ENCODE data around the gene KASH5. TPM values are rescaled to one million over a fixed set of nuclear protein-coding genes. Genes with fewer than 3 reads are reported as not detected.

KASH5 gene
- total and polyA plus RNA-seq, 4 donors = not detected

DNA sequence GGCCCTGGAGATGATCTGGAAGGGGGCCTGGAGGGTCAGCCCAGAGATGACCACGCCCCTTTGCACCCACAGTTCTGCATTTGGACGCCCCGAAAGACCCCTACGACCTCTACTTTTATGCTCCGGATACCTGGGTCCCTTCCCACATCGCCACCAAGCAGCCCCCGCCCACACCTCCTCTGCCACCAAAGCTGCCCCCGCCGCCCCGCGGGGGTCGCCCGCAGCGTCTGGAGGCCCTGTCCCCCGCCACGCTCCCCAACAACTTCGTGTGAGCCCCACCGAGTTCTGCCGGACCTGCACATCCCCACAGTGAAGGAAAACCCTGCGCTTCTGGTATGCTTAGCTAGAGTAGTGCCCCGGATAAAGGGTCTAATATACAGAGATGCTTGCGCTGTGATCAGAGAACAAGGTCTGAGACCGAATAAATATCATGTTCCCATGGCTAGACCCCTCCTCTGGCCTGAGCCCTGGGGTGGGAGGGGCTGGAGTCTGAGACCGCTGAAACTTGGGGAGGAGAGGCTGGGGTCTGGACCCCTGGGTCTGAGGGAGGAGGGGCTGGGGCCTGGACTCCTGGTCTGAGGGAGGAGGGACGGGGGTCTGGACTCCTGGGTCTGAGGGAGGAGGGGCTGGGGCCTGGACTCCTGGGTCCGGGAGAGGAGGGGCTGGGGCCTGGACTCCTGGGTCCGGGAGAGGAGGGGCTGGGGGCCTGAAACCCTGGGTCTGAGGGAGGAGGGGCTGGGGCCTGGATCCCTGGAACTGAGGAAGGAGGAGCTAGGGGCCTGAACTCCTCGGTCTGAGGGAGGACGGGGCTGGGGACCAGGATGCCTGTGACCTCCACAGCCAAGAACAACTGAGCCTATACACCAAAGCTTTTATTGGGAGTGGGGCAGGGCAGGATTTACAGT, 40.8 kb downstream of the KASH5 start:
- Histone ChIP-seq H3K9ac (ENCODE audit: low read depth in 1 of 2, low read length in 2 of 2) (no peak overlapping the region), H3K27ac (ENCODE audit: low read depth in 1 of 2, low read length in 2 of 2) (no peak overlapping the region), H3K36me3 (ENCODE audit: control insufficient read depth in 4 of 4, insufficient read depth in 3 of 4, low read depth in 1 of 4, low read length in 3 of 4) (no peaks in the 10 kb centered on the region), H3K4me1 (ENCODE audit: control insufficient read depth in 4 of 4, insufficient read depth in 4 of 4, low read length in 3 of 4) (peaks cover 0 to 2% (median 0%) of the 10 kb centered on the region in 4 donors), H3K4me3 (ENCODE audit: low read depth in 1 of 3, low read length in 3 of 3) (no peak overlapping the region), H3K27me3 (ENCODE audit: control insufficient read depth in 4 of 4, insufficient read depth in 4 of 4, low read length in 3 of 4) (peaks cover 0 to 22% (median 19%) of the 10 kb centered on the region in 4 donors), H3K9me3 (ENCODE audit: control insufficient read depth in 4 of 4, low read length in 3 of 4) (peaks cover 0 to 2% (median 0%) of the 10 kb centered on the region in 4 donors)
- WGBS = 12% methylated on average over 29 of the region's 29 CpGs
- no peak for DNase-seq (ENCODE audit: low spot score)
- TF ChIP-seq, protein P1, sequence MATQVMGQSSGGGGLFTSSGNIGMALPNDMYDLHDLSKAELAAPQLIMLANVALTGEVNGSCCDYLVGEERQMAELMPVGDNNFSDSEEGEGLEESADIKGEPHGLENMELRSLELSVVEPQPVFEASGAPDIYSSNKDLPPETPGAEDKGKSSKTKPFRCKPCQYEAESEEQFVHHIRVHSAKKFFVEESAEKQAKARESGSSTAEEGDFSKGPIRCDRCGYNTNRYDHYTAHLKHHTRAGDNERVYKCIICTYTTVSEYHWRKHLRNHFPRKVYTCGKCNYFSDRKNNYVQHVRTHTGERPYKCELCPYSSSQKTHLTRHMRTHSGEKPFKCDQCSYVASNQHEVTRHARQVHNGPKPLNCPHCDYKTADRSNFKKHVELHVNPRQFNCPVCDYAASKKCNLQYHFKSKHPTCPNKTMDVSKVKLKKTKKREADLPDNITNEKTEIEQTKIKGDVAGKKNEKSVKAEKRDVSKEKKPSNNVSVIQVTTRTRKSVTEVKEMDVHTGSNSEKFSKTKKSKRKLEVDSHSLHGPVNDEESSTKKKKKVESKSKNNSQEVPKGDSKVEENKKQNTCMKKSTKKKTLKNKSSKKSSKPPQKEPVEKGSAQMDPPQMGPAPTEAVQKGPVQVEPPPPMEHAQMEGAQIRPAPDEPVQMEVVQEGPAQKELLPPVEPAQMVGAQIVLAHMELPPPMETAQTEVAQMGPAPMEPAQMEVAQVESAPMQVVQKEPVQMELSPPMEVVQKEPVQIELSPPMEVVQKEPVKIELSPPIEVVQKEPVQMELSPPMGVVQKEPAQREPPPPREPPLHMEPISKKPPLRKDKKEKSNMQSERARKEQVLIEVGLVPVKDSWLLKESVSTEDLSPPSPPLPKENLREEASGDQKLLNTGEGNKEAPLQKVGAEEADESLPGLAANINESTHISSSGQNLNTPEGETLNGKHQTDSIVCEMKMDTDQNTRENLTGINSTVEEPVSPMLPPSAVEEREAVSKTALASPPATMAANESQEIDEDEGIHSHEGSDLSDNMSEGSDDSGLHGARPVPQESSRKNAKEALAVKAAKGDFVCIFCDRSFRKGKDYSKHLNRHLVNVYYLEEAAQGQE (IDR thresholded peaks at IDR 0.05) = no peak
- TF ChIP-seq, protein P2, sequence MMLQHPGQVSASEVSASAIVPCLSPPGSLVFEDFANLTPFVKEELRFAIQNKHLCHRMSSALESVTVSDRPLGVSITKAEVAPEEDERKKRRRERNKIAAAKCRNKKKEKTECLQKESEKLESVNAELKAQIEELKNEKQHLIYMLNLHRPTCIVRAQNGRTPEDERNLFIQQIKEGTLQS (IDR thresholded peaks at IDR 0.05) = no peak
- TF ChIP-seq, protein P3, sequence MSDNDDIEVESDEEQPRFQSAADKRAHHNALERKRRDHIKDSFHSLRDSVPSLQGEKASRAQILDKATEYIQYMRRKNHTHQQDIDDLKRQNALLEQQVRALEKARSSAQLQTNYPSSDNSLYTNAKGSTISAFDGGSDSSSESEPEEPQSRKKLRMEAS (IDR thresholded peaks at IDR 0.05) = no peak
- TF ChIP-seq FOXA2 (IDR thresholded peaks at IDR 0.05) (no peak), FOXA1 (IDR thresholded peaks at IDR 0.05) (no peak), HNF4A (conservative IDR thresholded peaks at IDR 0.05) (no peak)

DNA sequence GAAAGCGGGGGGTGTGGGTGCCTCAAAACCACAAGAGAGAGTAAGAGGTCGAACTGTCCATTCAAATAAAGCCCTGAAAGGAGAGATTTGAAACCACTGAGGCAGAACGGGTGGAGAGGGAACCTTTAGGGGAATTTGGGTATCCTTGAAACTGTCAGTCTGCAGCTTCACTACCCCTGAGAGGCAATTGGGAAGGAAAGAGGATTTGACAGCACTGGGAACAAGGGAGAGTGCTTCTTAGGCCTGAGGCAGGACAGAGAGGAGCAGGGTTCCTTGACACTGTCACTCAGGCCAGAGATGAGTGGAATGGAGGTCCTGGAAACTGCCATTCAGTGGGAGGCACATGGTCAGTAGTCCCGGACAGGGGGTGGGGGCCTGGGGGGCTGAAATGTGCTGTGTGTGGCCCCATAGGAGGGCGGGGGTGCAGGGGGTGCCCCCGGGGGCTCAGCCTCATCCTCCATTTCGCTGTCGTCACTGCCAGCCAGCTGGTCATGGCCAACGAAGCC, 42.2 kb downstream of the KASH5 start:
- DNase-seq (ENCODE audit: low spot score) = no peak
- Histone ChIP-seq H3K27ac (ENCODE audit: low read depth in 1 of 2, low read length in 2 of 2) (no peak overlapping the region), H3K4me3 (ENCODE audit: low read depth in 1 of 3, low read length in 3 of 3) (no peak overlapping the region), H3K4me1 (ENCODE audit: control insufficient read depth in 4 of 4, insufficient read depth in 4 of 4, low read length in 3 of 4) (peaks cover 0 to 2% (median 0%) of the 10 kb centered on the region in 4 donors), H3K9me3 (ENCODE audit: control insufficient read depth in 4 of 4, low read length in 3 of 4) (peaks cover 0 to 2% (median 0%) of the 10 kb centered on the region in 4 donors), H3K27me3 (ENCODE audit: control insufficient read depth in 4 of 4, insufficient read depth in 4 of 4, low read length in 3 of 4) (peaks cover 0 to 22% (median 19%) of the 10 kb centered on the region in 4 donors), H3K36me3 (ENCODE audit: control insufficient read depth in 4 of 4, insufficient read depth in 3 of 4, low read depth in 1 of 4, low read length in 3 of 4) (no peaks in the 10 kb centered on the region), H3K9ac (ENCODE audit: low read depth in 1 of 2, low read length in 2 of 2) (no peak overlapping the region)
- 62% methylated on average over 9 of the region's 9 CpGs for WGBS
- TF ChIP-seq, protein P2 (IDR thresholded peaks at IDR 0.05) = no peak
- TF ChIP-seq, protein P4, sequence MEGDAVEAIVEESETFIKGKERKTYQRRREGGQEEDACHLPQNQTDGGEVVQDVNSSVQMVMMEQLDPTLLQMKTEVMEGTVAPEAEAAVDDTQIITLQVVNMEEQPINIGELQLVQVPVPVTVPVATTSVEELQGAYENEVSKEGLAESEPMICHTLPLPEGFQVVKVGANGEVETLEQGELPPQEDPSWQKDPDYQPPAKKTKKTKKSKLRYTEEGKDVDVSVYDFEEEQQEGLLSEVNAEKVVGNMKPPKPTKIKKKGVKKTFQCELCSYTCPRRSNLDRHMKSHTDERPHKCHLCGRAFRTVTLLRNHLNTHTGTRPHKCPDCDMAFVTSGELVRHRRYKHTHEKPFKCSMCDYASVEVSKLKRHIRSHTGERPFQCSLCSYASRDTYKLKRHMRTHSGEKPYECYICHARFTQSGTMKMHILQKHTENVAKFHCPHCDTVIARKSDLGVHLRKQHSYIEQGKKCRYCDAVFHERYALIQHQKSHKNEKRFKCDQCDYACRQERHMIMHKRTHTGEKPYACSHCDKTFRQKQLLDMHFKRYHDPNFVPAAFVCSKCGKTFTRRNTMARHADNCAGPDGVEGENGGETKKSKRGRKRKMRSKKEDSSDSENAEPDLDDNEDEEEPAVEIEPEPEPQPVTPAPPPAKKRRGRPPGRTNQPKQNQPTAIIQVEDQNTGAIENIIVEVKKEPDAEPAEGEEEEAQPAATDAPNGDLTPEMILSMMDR (IDR thresholded peaks at IDR 0.05; ENCODE audit: low read depth, low read length, missing input control) = no peak
- TF ChIP-seq FOXA2 (IDR thresholded peaks at IDR 0.05) (no peak), JUND (IDR thresholded peaks at IDR 0.05) (no peak)
